Stimulated activated CD4-positive, alpha-beta T cell treated with anti-CD3 and anti-CD28 coated beads, Interleukin-1b, Interleukin-23, amount 100 ng/mL, for 48 hours (primary cell): ENCODE measurements around the gene IGFBP5.

Experiments
- DNase-seq: peaks from one replicate; pipeline ENCODE4 v3.0.0-alpha.2; 2020

Gene IGFBP5

DNA sequence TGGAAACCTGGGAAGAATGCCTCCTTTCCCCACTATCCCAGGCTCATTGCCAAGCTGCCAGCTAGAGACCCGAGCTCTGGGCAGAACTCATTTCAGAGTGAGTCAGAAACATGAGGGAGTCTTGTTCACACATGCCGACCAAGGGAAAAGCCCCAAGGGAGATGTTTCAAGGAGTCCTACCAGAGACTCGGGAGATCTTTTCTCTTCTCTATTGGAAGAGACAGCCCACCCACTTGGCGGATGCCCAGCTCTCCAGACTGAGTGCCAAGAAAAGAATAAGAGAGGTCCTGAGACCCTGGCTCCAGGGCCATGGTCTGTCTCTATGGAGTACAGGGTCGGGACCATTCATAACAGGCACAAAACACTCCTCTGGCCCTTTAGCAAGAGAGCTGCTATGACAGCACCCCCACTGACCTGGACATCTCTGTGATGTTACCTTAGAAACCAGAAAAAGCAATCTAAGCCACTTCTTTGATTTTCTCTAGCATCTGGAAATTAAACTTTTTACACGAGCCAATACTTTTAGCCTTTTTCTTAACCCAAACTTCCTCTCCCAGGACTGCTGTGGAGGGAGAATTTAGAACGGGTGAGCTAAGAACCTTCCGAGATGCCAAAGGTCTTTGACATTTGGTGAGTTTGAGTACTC lies 18.5 kb upstream of the IGFBP5 start:
- DNase-seq: no peak

DNA sequence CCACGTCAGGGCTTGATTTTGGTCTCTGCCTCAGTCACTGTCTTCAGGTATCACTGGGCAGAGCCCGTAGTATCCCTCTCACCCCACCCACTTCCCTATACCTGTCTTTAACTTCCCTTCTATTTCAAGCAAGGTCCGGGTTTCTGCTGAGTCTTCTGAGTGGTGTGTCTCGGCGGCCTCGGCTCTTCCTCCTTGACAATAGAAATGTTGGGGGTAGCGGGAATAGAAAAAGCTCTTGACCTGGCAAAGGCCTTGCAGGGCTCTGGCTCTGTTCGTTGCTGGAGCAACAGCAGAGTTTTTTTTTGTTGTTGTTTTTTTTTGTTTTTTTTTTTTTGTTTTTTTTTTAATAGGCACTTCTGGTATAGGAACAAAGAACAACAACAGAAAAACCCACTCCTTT lies 16.0 kb upstream of the IGFBP5 start:
- no peak for DNase-seq

- DNase-seq: no peak
These were observed 15.4 kb upstream of the IGFBP5 start for GRCh38 chr2:216710551-216711301.

DNA sequence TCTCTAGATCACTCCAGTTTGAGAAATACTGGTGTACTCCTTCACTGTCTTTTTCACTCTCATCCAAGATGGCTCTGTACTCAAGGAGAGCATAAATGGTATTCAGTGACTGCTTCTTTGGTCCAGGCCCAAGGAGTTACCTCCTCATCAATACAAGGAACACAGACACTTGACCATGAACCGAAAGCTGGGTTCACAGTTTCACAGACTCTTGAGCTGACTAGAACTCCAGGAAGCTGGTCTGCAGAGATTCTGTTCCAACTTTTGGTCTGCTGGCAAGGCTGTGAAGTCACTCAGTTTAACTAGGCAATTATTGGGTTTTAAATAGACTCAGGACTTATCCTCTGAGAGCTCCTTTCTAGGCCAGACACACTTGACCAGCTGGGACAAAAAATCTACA lies 7.4 kb upstream of the IGFBP5 start:
- DNase-seq: no peak

- DNase-seq: no peak
These were observed 6.2 kb upstream of the IGFBP5 start for GRCh38 chr2:216701544-216701943.

GRCh38 chr2:216700781-216701180 lies 5.4 kb upstream of the IGFBP5 start:
- no peak for DNase-seq

DNA sequence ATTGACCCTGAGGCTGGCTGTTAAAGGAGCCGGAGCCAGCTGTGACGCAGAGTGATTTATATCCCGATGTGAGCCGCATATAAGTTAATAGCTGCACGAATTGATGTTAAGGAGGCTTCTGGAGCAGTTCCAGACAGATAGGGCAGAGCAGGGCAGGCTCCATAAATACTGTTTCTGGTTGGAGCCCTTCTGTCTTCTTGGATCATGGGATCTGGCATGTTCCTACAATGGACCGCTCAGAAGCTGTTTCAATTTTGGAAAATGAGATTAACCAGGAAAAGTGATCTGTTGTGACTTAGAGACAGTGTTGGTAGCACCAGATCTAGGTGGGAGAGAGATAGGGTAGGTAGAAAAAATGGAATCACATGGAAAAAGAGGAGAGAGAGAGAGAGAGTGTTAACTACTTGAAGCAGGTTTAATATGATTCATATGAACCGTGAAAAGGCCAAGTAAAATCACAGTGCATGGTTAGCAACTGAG lies 4.8 kb upstream of the IGFBP5 start:
- no peak for DNase-seq

DNA sequence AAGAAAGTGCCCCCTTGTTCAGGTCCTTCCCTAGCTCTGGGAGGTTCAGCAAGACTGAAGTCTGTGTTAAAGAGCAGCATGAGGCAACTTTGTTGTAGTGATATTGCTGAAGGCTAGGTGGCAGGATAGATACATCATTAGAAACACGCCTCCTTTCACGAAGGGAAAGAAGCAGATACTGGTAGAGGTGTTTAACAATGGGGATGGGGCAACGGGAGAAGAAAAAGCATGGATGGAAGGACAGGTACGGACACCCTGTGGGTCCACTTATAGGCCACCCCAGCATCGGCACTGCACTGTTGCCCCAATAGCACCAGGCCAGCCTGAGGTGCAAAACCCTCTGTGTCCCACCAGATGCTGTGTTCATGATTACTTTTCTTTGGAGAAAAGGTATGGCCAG lies 3.5 kb upstream of the IGFBP5 start:
- DNase-seq: no peak

DNA sequence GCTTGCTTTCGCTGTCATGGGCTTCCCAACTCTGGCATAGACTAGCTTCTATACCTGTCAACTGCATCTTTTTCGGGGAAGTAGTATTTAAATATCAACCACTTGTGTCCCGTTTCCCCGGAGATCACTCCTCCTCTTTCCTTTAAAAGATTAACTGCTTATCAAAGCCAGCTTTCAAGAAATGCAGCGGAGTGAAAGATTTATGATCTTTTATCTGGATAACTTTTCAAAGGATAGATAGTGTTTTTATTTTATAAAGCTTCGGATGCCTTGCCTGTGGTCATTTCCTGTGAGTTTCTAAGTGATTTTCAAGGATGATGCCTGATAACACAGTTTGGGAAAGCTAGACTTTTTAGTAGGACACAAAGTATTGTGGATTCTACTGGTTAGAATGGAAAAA lies 2.9 kb upstream of the IGFBP5 start:
- no peak for DNase-seq

DNA sequence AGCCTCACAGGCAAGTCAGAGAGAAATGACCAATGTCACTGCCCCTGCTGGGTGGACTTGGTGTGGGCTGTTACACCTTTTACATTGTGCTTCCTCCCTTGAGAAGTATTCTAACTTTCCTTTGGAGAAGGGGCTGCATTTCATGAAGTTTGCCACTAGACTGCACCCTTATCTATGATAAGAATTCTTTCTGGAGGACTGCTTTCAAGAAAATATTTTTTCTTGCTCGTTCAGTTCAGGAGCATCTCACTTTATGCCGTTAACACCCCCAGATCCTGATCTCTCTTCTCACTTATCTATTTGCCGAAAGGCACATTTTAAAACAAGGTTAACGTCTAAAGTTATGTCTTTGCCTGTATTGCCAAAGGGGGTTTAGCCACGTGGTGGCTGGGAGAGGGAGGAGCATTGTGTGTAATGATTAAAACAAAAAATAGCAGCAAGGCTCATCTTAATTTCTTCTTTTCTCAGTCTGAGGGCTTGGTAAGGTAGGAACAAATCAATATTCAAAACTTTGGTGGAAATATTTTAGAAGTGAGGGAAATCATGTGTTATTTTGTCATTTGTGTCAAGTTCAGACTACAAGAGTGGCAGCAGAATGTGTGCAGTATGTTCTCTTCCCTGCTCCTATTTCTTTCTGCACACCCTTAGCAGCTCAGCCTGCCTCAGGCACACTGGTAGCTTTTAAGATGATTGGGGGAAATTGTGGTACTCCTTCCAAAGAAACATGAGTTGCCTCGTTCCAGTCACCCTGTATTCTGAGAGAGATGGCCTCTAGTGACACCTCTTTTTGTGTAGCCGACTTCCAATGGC lies 1.6 kb upstream of the IGFBP5 start:
- DNase-seq: no peak

DNA sequence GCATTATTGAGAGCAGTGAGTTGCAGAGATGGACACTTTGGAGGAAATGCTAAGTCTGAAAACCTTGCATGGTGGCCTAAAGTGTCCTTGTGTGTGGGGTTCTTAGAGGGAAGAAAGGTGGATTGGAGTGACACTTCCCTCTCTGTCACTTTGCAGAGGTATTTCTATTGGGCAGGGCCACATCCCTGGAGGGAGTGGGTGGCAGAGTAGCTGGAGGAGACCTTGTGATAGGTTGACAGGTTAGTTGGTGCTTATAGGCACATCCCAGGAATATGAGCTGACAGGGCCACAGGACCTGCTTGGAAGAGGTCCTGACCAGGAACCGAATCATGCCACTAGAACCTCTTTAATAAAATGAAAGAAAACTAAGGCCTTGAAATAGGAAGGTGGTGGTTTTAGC lies 972 bp upstream of the IGFBP5 start:
- DNase-seq: no peak

- DNase-seq: no peak
These were observed 527 bp downstream of the IGFBP5 start for GRCh38 chr2:216694826-216695217.

- peak; percentile 45 for DNase-seq
These were observed 1.1 kb downstream of the IGFBP5 start for GRCh38 chr2:216694082-216694825.

- DNase-seq: no peak
These were observed 1.8 kb downstream of the IGFBP5 start for GRCh38 chr2:216693414-216694080.

- DNase-seq: peak; percentile 66
These were observed 2.5 kb downstream of the IGFBP5 start for GRCh38 chr2:216692636-216693413.

DNA sequence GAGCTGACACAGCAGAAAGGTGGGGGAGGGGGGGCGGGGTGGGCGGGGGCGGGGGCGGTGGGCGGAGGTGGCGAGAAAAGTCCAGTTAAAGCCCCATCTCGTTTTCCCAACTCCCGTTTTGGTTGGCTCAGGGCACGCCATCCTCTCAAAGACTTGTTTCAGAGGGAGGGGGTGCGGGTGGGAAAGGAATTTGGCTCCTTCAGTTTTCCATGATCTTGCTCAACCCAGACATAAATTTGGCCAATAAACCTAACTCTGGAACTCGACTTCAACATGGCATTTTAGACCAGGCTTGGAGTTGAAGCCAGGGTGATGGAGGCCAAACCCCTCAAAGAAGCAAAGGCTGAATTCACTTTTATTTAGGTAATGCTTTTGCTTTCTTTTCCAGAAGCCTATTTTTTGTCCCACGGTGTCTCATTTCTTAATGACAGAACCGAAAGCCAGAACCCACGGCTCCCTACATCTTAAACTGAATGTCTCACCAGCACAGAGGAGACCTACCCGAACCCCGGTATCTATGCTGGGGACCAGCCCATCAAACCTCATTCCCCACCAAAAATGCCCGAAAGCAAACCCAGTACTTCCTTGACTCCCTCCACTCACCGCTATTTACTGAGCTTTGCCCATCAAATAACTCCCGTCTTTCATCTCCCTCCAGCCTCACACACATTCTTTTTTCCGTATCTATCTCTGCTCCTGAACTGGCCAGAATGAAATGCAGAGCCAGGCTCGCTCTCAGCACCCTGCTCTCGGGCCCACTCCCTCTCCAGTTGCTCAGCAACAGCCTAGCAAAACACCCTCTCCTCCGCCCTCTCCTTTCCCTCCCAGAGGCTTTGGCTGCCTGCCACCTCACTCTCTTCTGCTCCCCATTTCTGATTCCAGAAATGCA lies 4.3 kb downstream of the IGFBP5 start:
- DNase-seq: peak; percentile 16

GRCh38 chr2:216690456-216690852 lies 4.9 kb downstream of the IGFBP5 start:
- DNase-seq: no peak

- no peak for DNase-seq
These were observed 6.0 kb downstream of the IGFBP5 start for GRCh38 chr2:216689397-216689796.

DNA sequence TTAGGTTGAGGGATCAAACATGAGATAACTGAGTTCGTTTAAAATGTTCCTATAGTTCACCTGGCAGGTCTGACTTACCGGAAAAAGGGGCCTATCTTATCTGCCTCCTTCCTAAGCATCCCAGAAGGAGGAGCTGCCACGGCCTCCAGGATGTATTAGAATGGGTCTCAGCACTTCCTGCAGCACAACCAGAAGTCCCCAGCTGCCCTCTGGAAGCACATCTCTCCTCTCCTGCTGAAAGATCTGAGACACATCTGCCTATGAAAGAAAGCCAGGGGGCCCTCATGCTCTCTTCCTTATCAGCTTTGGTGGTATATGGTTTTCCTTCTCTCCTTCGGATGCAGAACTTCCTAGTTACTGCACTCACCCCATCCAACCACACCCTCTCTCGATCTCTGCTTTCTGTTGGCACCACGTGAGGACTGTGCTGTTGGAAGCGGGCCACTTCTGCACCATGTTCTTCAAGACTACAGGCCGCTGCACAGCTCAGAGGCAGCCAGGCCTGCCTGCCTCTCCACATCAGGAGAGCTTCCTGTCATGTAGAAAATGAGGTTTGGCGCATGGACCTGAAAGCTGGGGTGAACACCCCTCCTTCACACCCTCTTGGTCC lies 6.5 kb downstream of the IGFBP5 start:
- no peak for DNase-seq

DNA sequence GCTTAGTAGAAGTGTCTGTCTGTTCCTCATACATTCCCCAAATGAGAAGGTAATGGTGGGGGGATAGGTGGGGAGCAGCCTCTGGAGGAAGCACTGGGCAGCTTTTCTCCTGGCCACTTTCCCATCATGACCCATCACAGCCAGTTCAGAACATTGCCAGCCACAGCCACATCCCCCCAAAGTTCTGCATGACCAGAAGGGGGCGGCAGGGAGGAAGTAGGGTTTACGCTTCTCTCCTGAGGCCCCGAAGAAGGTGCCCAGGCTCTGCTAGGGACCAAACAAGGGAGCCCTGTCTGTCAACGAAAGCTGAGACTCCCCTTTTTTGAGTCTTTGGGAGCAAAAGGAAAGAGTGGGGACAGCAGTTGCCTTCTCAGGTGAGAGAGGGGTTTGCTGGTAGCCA lies 7.7 kb downstream of the IGFBP5 start:
- no peak for DNase-seq
